ENCODE measurements around the gene DUSP1. TPM values are rescaled to one million over a fixed set of nuclear protein-coding genes. Genes with fewer than 3 reads are reported as not detected.

Gene DUSP1
- total and polyA plus RNA-seq, 10 of the 15 experiments (the other 5 are each of a cell fraction or from before 2014, with no cell fraction given) = 1.4 to 6.2 (median 3.9) TPM

- TF ChIP-seq ETV6 (conservative IDR thresholded peaks at IDR 0.05 in 1 of 2, IDR thresholded peaks at IDR 0.05 in 1 of 2; ENCODE audit: borderline replicate concordance in 1 of 2, low read depth in 1 of 2) (no peak), HDAC2 (IDR thresholded peaks at IDR 0.05) (no peak), CBX3 (IDR thresholded peaks at IDR 0.05; ENCODE audit: borderline replicate concordance, low read depth) (no peak), IRF3 (IDR thresholded peaks at IDR 0.05) (no peak), POLR2AphosphoS2 (IDR thresholded peaks at IDR 0.05; ENCODE audit: low read depth, low read length) (no peak), IKZF1 (conservative IDR thresholded peaks at IDR 0.05) (peak; percentile 94; the same call in 1 of the 2 replicates), ZNF622 (IDR thresholded peaks at IDR 0.05) (no peak), NKRF (conservative IDR thresholded peaks at IDR 0.05) (no peak; the same call in 1 of the 2 replicates), KAT2A (conservative IDR thresholded peaks at IDR 0.05; ENCODE audit: control insufficient read depth, low read depth, low read length) (no peak), PKNOX1 (IDR thresholded peaks at IDR 0.05) (no peak), ZBTB33 (IDR thresholded peaks at IDR 0.05) (no peak), BRCA1 (IDR thresholded peaks at IDR 0.05; ENCODE audit: low read depth, low read length) (no peak), GATAD2B (conservative IDR thresholded peaks at IDR 0.05; ENCODE audit: low read depth) (no peak; the same call in 1 of the 2 replicates), BCL11A (IDR thresholded peaks at IDR 0.05; ENCODE audit: low read depth, low read length) (no peak), STAT3 (IDR thresholded peaks at IDR 0.05; ENCODE audit: low read depth, low read length) (no peak), BACH1 (IDR thresholded peaks at IDR 0.05; ENCODE audit: borderline replicate concordance) (no peak)
These were observed 671 bp downstream of the DUSP1 start (continued) for GRCh38 chr5:172770374-172770674.

Measured in GM12878 (cell line).